HepG2 (cell line): ENCODE data around the gene ICAM5. TPM values are rescaled to one million over a fixed set of nuclear protein-coding genes. Genes with fewer than 3 reads are reported as not detected.

ENCODE experiments used
- ARID3A ChIP-seq: IDR thresholded peaks from 2 replicates; pipeline ENCODE4 v1.6.1; 2012; ENCODE audit warnings: low read depth, low read length, improper control_type of control experiment
- BCL3 ChIP-seq: sonication (generic); formaldehyde crosslinking; IDR thresholded peaks from 2 replicates; pipeline ENCODE4 v1.5.1; 2020; ENCODE audit warnings: mild to moderate bottlenecking, missing genetic modification reagents, moderate library complexity
- BRD4 ChIP-seq: sonication (generic); formaldehyde crosslinking; IDR thresholded peaks from 2 replicates; pipeline ENCODE4 v1.4.0; 2020; ENCODE audit warnings: missing genetic modification reagents
- GLI4 ChIP-seq: sonication (generic); formaldehyde crosslinking; IDR thresholded peaks from 2 replicates; pipeline ENCODE4 v1.5.1; 2020; ENCODE audit warnings: missing genetic modification reagents, mild to moderate bottlenecking, moderate library complexity, borderline replicate concordance
- KLF12 ChIP-seq: sonication (generic); formaldehyde crosslinking; IDR thresholded peaks from 2 replicates; pipeline ENCODE4 v1.4.0; 2020; ENCODE audit warnings: missing genetic modification reagents, borderline replicate concordance
- PAXIP1 ChIP-seq: sonication (generic); formaldehyde crosslinking; conservative IDR thresholded peaks from 2 replicates; pipeline ENCODE4 v1.4.0; 2020; ENCODE audit warnings: mild to moderate bottlenecking, missing genetic modification reagents, moderate library complexity
- RXRA ChIP-seq: sonication (generic); formaldehyde crosslinking; IDR thresholded peaks from 2 replicates; pipeline ENCODE4 v1.5.1; 2020; ENCODE audit warnings: missing genetic modification reagents
- SAP130 ChIP-seq: IDR thresholded peaks from 2 replicates; pipeline ENCODE4 v1.6.1; 2016; ENCODE audit warnings: low read depth
- TMF1 ChIP-seq: sonication (generic); formaldehyde crosslinking; IDR thresholded peaks from 2 replicates; pipeline ENCODE4 v1.8.1; 2022; ENCODE audit warnings: low read depth, missing genetic modification reagents
- TRAFD1 ChIP-seq: sonication (generic); formaldehyde crosslinking; IDR thresholded peaks from 2 replicates; pipeline ENCODE4 v1.5.1; 2020; ENCODE audit warnings: missing genetic modification reagents, mild to moderate bottlenecking, borderline replicate concordance
- TSC22D2 ChIP-seq: sonication (generic); formaldehyde crosslinking; IDR thresholded peaks from 2 replicates; pipeline ENCODE4 v1.5.1; 2020; ENCODE audit warnings: missing genetic modification reagents, mild to moderate bottlenecking, borderline replicate concordance
- U2AF2 ChIP-seq: fragments of 200-400 bp; formaldehyde crosslinking; IDR thresholded peaks from 2 replicates; pipeline ENCODE4 v1.6.1; 2017; ENCODE audit warnings: low read depth, mild to moderate bottlenecking, low read length
- ZNF274 ChIP-seq: sonication (generic); formaldehyde crosslinking; IDR thresholded peaks from 2 replicates; pipeline ENCODE4 v1.5.1; 2020; ENCODE audit warnings: mild to moderate bottlenecking, missing genetic modification reagents
- ZNF34 ChIP-seq: sonication (generic); formaldehyde crosslinking; IDR thresholded peaks from 2 replicates; pipeline ENCODE4 v1.4.0; 2020; ENCODE audit warnings: mild to moderate bottlenecking, missing genetic modification reagents, borderline replicate concordance
- polyA plus RNA-seq, 8 experiments: library from polyadenylated mRNA; depleted of rRNA in 3 of 8; stranded (reverse) in 7 of 8; unstranded in 1 of 8; fragments of >200 nt; fragmentation: Illumina TruSeq in 4 of 8; extraction: Trizol in 4 of 8; gene quantifications; 2 replicates each; pipeline versions ENCODE4 v1.2.1 to v1.2.3, GENCODE V29; 2011 to 2016; ENCODE audit warnings: low read depth in 4 of 8, missing spikeins in 1 of 8, mixed read lengths in 1 of 8; ENCODE audit not compliant: insufficient read depth in 1 of 8
- total RNA-seq, 5 experiments: library from RNA; depleted of rRNA; stranded (reverse); fragments of >200 nt; fragmentation: Illumina TruSeq; extraction: Trizol; gene quantifications; 2 replicates each; pipeline ENCODE4 v1.2.3, GENCODE V29; 2016; ENCODE audit warnings: low read depth in 1 of 5
- TF ChIP-seq, protein P1 (sequence below): sonication (generic); formaldehyde crosslinking; IDR thresholded peaks from 2 replicates; pipeline ENCODE4 v1.5.0; 2020; ENCODE audit warnings: missing genetic modification reagents, mild to moderate bottlenecking, borderline replicate concordance
- TF ChIP-seq, protein P2 (sequence below): sonication (generic); formaldehyde crosslinking; IDR thresholded peaks from 2 replicates; pipeline ENCODE4 v1.4.0; 2020; ENCODE audit warnings: missing genetic modification reagents

ICAM5 gene
- total and polyA plus RNA-seq, 2 of the 13 experiments (the other 11 are each of a cell fraction or from before 2014, with no cell fraction given) = 0.46 to 1.6 TPM

DNA sequence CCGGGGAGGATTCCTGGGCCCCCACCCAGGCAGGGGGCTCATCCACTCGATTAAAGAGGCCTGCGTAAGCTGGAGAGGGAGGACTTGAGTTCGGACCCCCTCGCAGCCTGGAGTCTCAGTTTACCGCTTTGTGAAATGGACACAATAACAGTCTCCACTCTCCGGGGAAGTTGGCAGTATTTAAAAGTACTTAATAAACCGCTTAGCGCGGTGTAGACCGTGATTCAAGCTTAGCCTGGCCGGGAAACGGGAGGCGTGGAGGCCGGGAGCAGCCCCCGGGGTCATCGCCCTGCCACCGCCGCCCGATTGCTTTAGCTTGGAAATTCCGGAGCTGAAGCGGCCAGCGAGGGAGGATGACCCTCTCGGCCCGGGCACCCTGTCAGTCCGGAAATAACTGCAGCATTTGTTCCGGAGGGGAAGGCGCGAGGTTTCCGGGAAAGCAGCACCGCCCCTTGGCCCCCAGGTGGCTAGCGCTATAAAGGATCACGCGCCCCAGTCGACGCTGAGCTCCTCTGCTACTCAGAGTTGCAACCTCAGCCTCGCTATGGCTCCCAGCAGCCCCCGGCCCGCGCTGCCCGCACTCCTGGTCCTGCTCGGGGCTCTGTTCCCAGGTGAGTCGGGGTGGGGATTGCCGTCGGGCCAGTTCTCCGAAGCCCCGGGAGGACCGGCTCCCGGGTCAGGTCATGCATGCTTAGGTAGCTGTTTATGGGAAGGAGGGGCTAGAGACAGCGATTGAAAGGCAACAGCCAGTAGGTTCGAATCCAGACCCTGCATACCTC lies 18.9 kb upstream of the ICAM5 start, which contains the start of gene ICAM1 (continued):
- TF ChIP-seq ARID3A = no peak
- peak; percentile 17; the same call in 1 of the 2 replicates for TF ChIP-seq ZNF274 (CRISPR knock-in tag)
- TF ChIP-seq, protein P1, sequence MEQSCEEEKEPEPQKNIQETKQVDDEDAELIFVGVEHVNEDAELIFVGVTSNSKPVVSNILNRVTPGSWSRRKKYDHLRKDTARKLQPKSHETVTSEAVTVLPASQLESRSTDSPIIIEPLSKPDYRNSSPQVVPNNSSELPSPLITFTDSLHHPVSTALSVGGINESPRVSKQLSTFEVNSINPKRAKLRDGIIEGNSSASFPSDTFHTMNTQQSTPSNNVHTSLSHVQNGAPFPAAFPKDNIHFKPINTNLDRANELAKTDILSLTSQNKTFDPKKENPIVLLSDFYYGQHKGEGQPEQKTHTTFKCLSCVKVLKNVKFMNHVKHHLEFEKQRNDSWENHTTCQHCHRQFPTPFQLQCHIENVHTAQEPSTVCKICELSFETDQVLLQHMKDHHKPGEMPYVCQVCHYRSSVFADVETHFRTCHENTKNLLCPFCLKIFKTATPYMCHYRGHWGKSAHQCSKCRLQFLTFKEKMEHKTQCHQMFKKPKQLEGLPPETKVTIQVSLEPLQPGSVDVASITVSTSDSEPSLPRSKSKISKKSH (CRISPR knock-in tag) = 0 out of 2 replicates have a peak, but pooled peaks have one; percentile 22
- TF ChIP-seq KLF12 (CRISPR knock-in tag) = peak; percentile 85; the same call in 1 of the 2 replicates
- TF ChIP-seq GLI4 (CRISPR knock-in tag) = no peak; the same call in 1 of the 2 replicates
- peak; percentile 98 for TF ChIP-seq SAP130 (CRISPR knock-in tag)
- peak; percentile 75 for TF ChIP-seq PAXIP1
- no peak for TF ChIP-seq TRAFD1 (CRISPR knock-in tag)
- TF ChIP-seq, protein P2, sequence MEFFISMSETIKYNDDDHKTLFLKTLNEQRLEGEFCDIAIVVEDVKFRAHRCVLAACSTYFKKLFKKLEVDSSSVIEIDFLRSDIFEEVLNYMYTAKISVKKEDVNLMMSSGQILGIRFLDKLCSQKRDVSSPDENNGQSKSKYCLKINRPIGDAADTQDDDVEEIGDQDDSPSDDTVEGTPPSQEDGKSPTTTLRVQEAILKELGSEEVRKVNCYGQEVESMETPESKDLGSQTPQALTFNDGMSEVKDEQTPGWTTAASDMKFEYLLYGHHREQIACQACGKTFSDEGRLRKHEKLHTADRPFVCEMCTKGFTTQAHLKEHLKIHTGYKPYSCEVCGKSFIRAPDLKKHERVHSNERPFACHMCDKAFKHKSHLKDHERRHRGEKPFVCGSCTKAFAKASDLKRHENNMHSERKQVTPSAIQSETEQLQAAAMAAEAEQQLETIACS (CRISPR knock-in tag) = no peak
- no peak for TF ChIP-seq ZNF34 (CRISPR knock-in tag)
- peak; percentile 33; the same call in 1 of the 2 replicates for TF ChIP-seq BRD4 (CRISPR knock-in tag)
- TF ChIP-seq TSC22D2 (CRISPR knock-in tag) = peak; percentile 74; the same call in 1 of the 2 replicates
- 0 out of 2 replicates have a peak, but pooled peaks have one; percentile 46 for TF ChIP-seq BCL3
- TF ChIP-seq U2AF2 = no peak
- peak; percentile 97 for TF ChIP-seq RXRA
- peak; percentile 66; the same call in 1 of the 2 replicates for TF ChIP-seq TMF1
